AG04450 (cell line): Measurements from ENCODE around the gene MRPL4. TPM values are rescaled to one million over a fixed set of nuclear protein-coding genes. Genes with fewer than 3 reads are reported as not detected.
"Not testable (repeated sequence)": the region's sequence is repeated elsewhere in the genome, so short reads cannot be mapped to it uniquely, and the experiment has no call there.

Experiments
- CTCF ChIA-PET: fragments of 300-600, 350-600 bp; formaldehyde crosslinking; extraction: SDS; loops from one replicate; lab custom pipeline; 2022; ENCODE audit warnings: antibody characterized with exemption, inconsistent platforms; lab: Charles Lee
- POLR2A ChIA-PET: fragments of 350-600 bp; formaldehyde crosslinking; extraction: SDS; loops from one replicate; lab custom pipeline; 2021; ENCODE audit warnings: antibody characterized with exemption, inconsistent platforms; lab: Yijun Ruan, JAX
- DNase-seq: peaks from one replicate; pipeline ENCODE4 v3.0.0-alpha.2; 2011; ENCODE audit warnings: low read depth, low spot score
- H3K27ac ChIP-seq: one replicate; pipeline ENCODE4 v1.5.1; 2012; ENCODE audit warnings: low read depth, low read length, control low read depth
- H3K27me3 ChIP-seq: one replicate; pipeline ENCODE4 v1.6.0; 2012; ENCODE audit warnings: low read length; ENCODE audit not compliant: control insufficient read depth, insufficient read depth
- H3K4me3 ChIP-seq: 2 replicates; pipeline ENCODE4 v1.5.1; 2011; ENCODE audit warnings: mild to moderate bottlenecking, low read depth, low read length, control low read depth
- H3K9me3 ChIP-seq: 2 replicates; pipeline ENCODE4 v1.5.1; 2012; ENCODE audit warnings: low read length; ENCODE audit not compliant: control insufficient read depth, insufficient read depth
- CTCF ChIP-seq: IDR thresholded peaks from 2 replicates; pipeline ENCODE4 v1.5.1; 2011; ENCODE audit warnings: low read depth, low read length, control low read depth, inconsistent platforms
- polyA plus RNA-seq: library from polyadenylated mRNA; depleted of rRNA; stranded (reverse); fragments of >200 nt; gene quantifications from 2 replicates; pipeline ENCODE4 v1.2.3, GENCODE V29; 2011

MRPL4 gene
- polyA plus RNA-seq, 1 experiment = 28.5 TPM

DNA sequence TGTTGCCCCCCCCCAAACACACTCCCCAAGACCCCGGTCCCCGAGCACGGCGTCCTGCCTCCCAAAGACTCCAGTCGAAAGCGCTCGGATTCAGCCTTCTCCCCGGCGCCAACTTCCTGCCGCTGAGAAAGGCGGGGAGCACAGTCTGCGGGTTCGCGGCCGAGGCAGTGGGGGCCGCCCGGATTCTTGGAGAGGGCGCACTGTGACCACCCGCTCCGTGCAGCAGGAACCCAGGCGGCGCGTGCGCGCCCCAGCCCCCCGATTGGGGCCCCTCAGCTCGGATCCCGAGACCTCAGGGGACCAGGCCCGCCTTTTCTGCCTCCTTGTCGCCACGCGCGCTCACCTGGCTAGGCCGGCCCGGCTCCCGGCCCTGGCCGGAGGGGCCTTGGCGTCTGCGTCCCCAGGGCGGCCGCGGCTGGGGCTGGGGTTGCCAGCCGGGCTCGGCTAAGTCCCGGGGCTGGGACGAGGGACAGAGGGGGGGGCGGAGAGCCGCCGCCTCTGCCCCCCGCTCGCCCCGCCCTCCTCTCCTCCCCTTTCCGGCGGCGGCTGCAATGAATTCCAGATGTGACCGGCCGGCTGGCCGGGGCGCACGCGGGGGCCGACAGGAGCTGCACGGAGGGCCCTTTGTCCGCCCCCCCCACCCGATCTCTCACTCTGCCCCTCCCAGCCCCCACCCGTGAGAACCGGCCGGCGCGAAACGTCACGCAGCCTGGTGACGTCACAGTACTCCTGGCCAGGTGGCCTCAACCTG lies 21.0 kb upstream of the MRPL4 start, which contains the start of gene S1PR2:
S1PR2 (minus strand) TSS at position 471 of the 751 bp plus-strand sequence. CDS start 6,426 bp downstream, outside the sequence.
- H3K27me3 ChIP-seq = no peaks in the 10 kb centered on the region
- CTCF ChIA-PET = interaction anchor here (1.8 kb wide), 1 partner anchor 19 kb away, joined by 5 read pairs; no protein-coding TSS in a partner anchor
- peaks cover 14% of the 10 kb centered on the region; the same call in 1 of the 2 replicates for H3K9me3 ChIP-seq
- TF ChIP-seq CTCF = no peak
- H3K27ac ChIP-seq = peak within 1 kb of the TSS; percentile 75
- POLR2A ChIA-PET = interaction anchor here (0.6 to 1.0 kb wide), 5 partner anchors 10 to 27 kb away, joined by 3 to 6 read pairs (median 3); no protein-coding TSS in a partner anchor
- peak within 1 kb of the TSS; percentile 89 for H3K4me3 ChIP-seq
- peak; percentile 49 for DNase-seq

GRCh38 chr19:10231612-10232228 lies 20.3 kb upstream of the MRPL4 start:
- no peak for DNase-seq
- H3K4me3 ChIP-seq = peak overlapping the region; percentile 89

GRCh38 chr19:10233946-10234345 lies 18.1 kb upstream of the MRPL4 start:
- DNase-seq = no peak
- H3K4me3 ChIP-seq = no peak overlapping the region
- no peak for TF ChIP-seq CTCF
- POLR2A ChIA-PET = no interaction called here
- CTCF ChIA-PET = interaction anchor here (1.4 kb wide), 1 partner anchor 16 kb away, joined by 7 read pairs; no protein-coding TSS in a partner anchor
- H3K27ac ChIP-seq = no peak overlapping the region
- H3K27me3 ChIP-seq = no peaks in the 10 kb centered on the region
- peaks cover 7% of the 10 kb centered on the region; the same call in 1 of the 2 replicates for H3K9me3 ChIP-seq

More at GRCh38 chr19:10231612-10232228, 20.3 kb upstream of the MRPL4 start:
- H3K27me3 ChIP-seq = no peaks in the 10 kb centered on the region
- ChIA-PET POLR2A (interaction anchor here (0.6 to 1.0 kb wide), 5 partner anchors 9 to 27 kb away, joined by 3 to 6 read pairs (median 3); no protein-coding TSS in a partner anchor), CTCF (interaction anchor here (1.8 kb wide), 1 partner anchor 19 kb away, joined by 5 read pairs; no protein-coding TSS in a partner anchor)
- no peak for TF ChIP-seq CTCF
- H3K9me3 ChIP-seq = peaks cover 14% of the 10 kb centered on the region; the same call in 1 of the 2 replicates
- H3K27ac ChIP-seq = no peak overlapping the region

- ChIA-PET CTCF (interaction anchor here (0.9 to 1.4 kb wide), 2 partner anchors 15 kb away, joined by 3 to 7 read pairs; no protein-coding TSS in a partner anchor), POLR2A (no interaction called here)
- TF ChIP-seq CTCF = no peak
- no peak overlapping the region for H3K4me3 ChIP-seq
- H3K27ac ChIP-seq = no peak overlapping the region
- peaks cover 7% of the 10 kb centered on the region; the same call in 1 of the 2 replicates for H3K9me3 ChIP-seq
- no peaks in the 10 kb centered on the region for H3K27me3 ChIP-seq
- DNase-seq = no peak
These were observed 17.0 kb upstream of the MRPL4 start for GRCh38 chr19:10235003-10235402.

- not testable (repeated sequence) for DNase-seq, H3K9me3 ChIP-seq, H3K27ac ChIP-seq, H3K27me3 ChIP-seq, H3K4me3 ChIP-seq
- POLR2A ChIA-PET = interaction anchor here (1.5 kb wide), 1 partner anchor 10 kb away, joined by 4 read pairs; no protein-coding TSS in a partner anchor
- CTCF ChIA-PET = interaction anchor here (0.9 kb wide), 1 partner anchor 15 kb away, joined by 3 read pairs; no protein-coding TSS in a partner anchor
These were observed 16.6 kb upstream of the MRPL4 start for GRCh38 chr19:10235409-10235808.
